ENCODE data around the gene E2F1. TPM values are rescaled to one million over a fixed set of nuclear protein-coding genes. Genes with fewer than 3 reads are reported as not detected.

The E2F1 gene
- total RNA-seq, 3 donors from 2014 or later: 57.5 to 60.2 (median 57.6) TPM

- peak; percentile 78 for DNase-seq
Observed at GRCh38 chr20:33719989-33720709, 34.0 kb upstream of the E2F1 start, which contains the start of gene PXMP4. Gene PXMP4 (minus strand): TSS chr20:33720310. CDS start chr20:33720207, 103 bp downstream.

GRCh38 chr20:33719277-33719988 is 33.2 kb upstream of the E2F1 start:
- DNase-seq (no peak), ATAC-seq (peak; percentile 2)
- Mint-ChIP-seq H3K9me3 (no peaks in the 10 kb centered on the region), H3K36me3 (ENCODE audit: insufficient read depth) (peaks cover 4% of the 10 kb centered on the region), H3K4me3 (peak overlapping the region; percentile 79), H3K27me3 (ENCODE audit: low read depth) (no peaks in the 10 kb centered on the region), H3K4me1 (ENCODE audit: low read depth) (peaks cover 18% of the 10 kb centered on the region)

More at GRCh38 chr20:33719989-33720709, 34.0 kb upstream of the E2F1 start, which contains the start of gene PXMP4:
- Mint-ChIP-seq H3K9me3 (no peaks in the 10 kb centered on the region), H3K36me3 (ENCODE audit: insufficient read depth) (peaks cover 3% of the 10 kb centered on the region), H3K4me3 (peak within 1 kb of the TSS; percentile 79), H3K4me1 (ENCODE audit: low read depth) (peaks cover 18% of the 10 kb centered on the region), H3K27me3 (ENCODE audit: low read depth) (no peaks in the 10 kb centered on the region)
- peak; percentile 98 to 99 for ATAC-seq

GRCh38 chr20:33716498-33716897 is 30.3 kb upstream of the E2F1 start:
- ATAC-seq (no peak), DNase-seq (no peak)
- Mint-ChIP-seq H3K4me1 (ENCODE audit: low read depth) (peaks cover 18% of the 10 kb centered on the region), H3K27me3 (ENCODE audit: low read depth) (no peaks in the 10 kb centered on the region), H3K4me3 (no peak overlapping the region), H3K36me3 (ENCODE audit: insufficient read depth) (peaks cover 15% of the 10 kb centered on the region), H3K9me3 (no peaks in the 10 kb centered on the region)

- DNase-seq (no peak), ATAC-seq (no peak)
- Mint-ChIP-seq H3K4me1 (ENCODE audit: low read depth) (peaks cover 8% of the 10 kb centered on the region), H3K9me3 (no peaks in the 10 kb centered on the region), H3K4me3 (no peak overlapping the region), H3K36me3 (ENCODE audit: insufficient read depth) (peaks cover 22% of the 10 kb centered on the region), H3K27me3 (ENCODE audit: low read depth) (no peaks in the 10 kb centered on the region)
Observed at GRCh38 chr20:33713865-33714367, 27.7 kb upstream of the E2F1 start.

- DNase-seq: no peak
- no peaks in the 10 kb centered on the region for H3K27me3 Mint-ChIP-seq (ENCODE audit: low read depth)
Observed at GRCh38 chr20:33711446-33711738, 25.2 kb upstream of the E2F1 start.

GRCh38 chr20:33710681-33711445 is 24.7 kb upstream of the E2F1 start:
- DNase-seq (no peak), ATAC-seq (no peak)
- Mint-ChIP-seq H3K27me3 (ENCODE audit: low read depth) (no peaks in the 10 kb centered on the region), H3K9me3 (no peaks in the 10 kb centered on the region), H3K4me3 (no peak overlapping the region), H3K4me1 (ENCODE audit: low read depth) (peaks cover 3% of the 10 kb centered on the region), H3K36me3 (ENCODE audit: insufficient read depth) (peaks cover 19% of the 10 kb centered on the region)

More at GRCh38 chr20:33711446-33711738, 25.2 kb upstream of the E2F1 start:
- Mint-ChIP-seq H3K36me3 (ENCODE audit: insufficient read depth) (peaks cover 22% of the 10 kb centered on the region), H3K4me1 (ENCODE audit: low read depth) (peaks cover 3% of the 10 kb centered on the region), H3K9me3 (no peaks in the 10 kb centered on the region), H3K4me3 (no peak overlapping the region)
- no peak for ATAC-seq

GRCh38 chr20:33709905-33710541 is 23.8 kb upstream of the E2F1 start:
- no peak for ATAC-seq

GRCh38 chr20:33709398-33709797 is 23.2 kb upstream of the E2F1 start:
- DNase-seq: no peak
- no peaks in the 10 kb centered on the region for H3K9me3 Mint-ChIP-seq
- H3K4me1 Mint-ChIP-seq (ENCODE audit: low read depth): peaks cover 3% of the 10 kb centered on the region
- peaks cover 18% of the 10 kb centered on the region for H3K36me3 Mint-ChIP-seq (ENCODE audit: insufficient read depth)
- H3K27me3 Mint-ChIP-seq (ENCODE audit: low read depth): no peaks in the 10 kb centered on the region
- no peak overlapping the region for H3K4me3 Mint-ChIP-seq
- ATAC-seq: peak in 1 of 2 donors; percentile 71

More at GRCh38 chr20:33709905-33710541, 23.8 kb upstream of the E2F1 start:
- no peak overlapping the region for H3K4me3 Mint-ChIP-seq
- H3K27me3 Mint-ChIP-seq (ENCODE audit: low read depth): no peaks in the 10 kb centered on the region
- peaks cover 19% of the 10 kb centered on the region for H3K36me3 Mint-ChIP-seq (ENCODE audit: insufficient read depth)
- H3K4me1 Mint-ChIP-seq (ENCODE audit: low read depth): peaks cover 3% of the 10 kb centered on the region
- no peaks in the 10 kb centered on the region for H3K9me3 Mint-ChIP-seq
- DNase-seq: no peak

- Mint-ChIP-seq H3K27me3 (ENCODE audit: low read depth) (no peaks in the 10 kb centered on the region), H3K4me3 (no peak overlapping the region), H3K4me1 (ENCODE audit: low read depth) (peaks cover 3% of the 10 kb centered on the region), H3K36me3 (ENCODE audit: insufficient read depth) (peaks cover 12% of the 10 kb centered on the region), H3K9me3 (no peaks in the 10 kb centered on the region)
- ATAC-seq (no peak), DNase-seq (no peak)
Observed at GRCh38 chr20:33707668-33708067, 21.5 kb upstream of the E2F1 start.

- H3K9me3 Mint-ChIP-seq: no peaks in the 10 kb centered on the region
- H3K4me3 Mint-ChIP-seq: no peak overlapping the region
- H3K4me1 Mint-ChIP-seq (ENCODE audit: low read depth): peaks cover 1% of the 10 kb centered on the region
- DNase-seq (no peak), ATAC-seq (no peak)
- H3K36me3 Mint-ChIP-seq (ENCODE audit: insufficient read depth): no peaks in the 10 kb centered on the region
- no peaks in the 10 kb centered on the region for H3K27me3 Mint-ChIP-seq (ENCODE audit: low read depth)
Observed at GRCh38 chr20:33704197-33704924, 18.2 kb upstream of the E2F1 start.

- Mint-ChIP-seq H3K27me3 (ENCODE audit: low read depth) (no peaks in the 10 kb centered on the region), H3K4me3 (no peak overlapping the region), H3K9me3 (no peaks in the 10 kb centered on the region), H3K36me3 (ENCODE audit: insufficient read depth) (no peaks in the 10 kb centered on the region), H3K4me1 (ENCODE audit: low read depth) (no peaks in the 10 kb centered on the region)
- ATAC-seq: no peak
- DNase-seq: no peak
Observed at GRCh38 chr20:33703498-33704137, 17.4 kb upstream of the E2F1 start.

GRCh38 chr20:33702861-33703260 is 16.7 kb upstream of the E2F1 start:
- Mint-ChIP-seq H3K36me3 (ENCODE audit: insufficient read depth) (no peaks in the 10 kb centered on the region), H3K9me3 (no peaks in the 10 kb centered on the region), H3K4me1 (ENCODE audit: low read depth) (no peaks in the 10 kb centered on the region), H3K27me3 (ENCODE audit: low read depth) (no peaks in the 10 kb centered on the region), H3K4me3 (no peak overlapping the region)
- ATAC-seq: no peak
- no peak for DNase-seq

Data from activated T-cell treated with anti-CD3 and anti-CD28 coated beads, Interleukin-2, amount 50 U/mL, for 4 hours (primary cell).